ENCODE data around the gene HS6ST2.
A peak's percentile ranks its signal among the peaks of the same experiment; 100 is the strongest.

HS6ST2 gene

DNA sequence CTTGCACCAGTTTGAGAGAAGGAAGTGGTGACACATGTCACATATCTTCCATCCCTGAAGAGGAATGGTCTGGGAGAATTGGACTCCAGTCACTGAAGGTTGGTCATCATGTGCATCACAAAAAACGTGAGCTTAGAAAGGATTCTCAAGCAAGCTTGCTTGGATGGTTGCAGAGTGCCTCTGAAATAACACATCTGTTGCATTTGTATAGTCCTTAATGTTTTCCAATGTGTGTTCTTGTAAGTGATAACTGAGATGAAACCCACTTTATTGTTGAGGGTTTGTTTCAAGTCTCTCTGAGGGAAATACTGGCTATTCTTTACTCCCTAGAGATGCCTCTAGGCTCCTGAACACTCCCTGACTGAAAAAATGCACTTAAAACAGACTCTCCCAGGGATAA, 285.1 kb downstream of the HS6ST2 start:
- no peak for DNase-seq (ENCODE audit: low spot score)

GRCh38 chrX:132671229-132671641, 287.2 kb downstream of the HS6ST2 start:
- DNase-seq (ENCODE audit: low spot score): no peak

- no peak for DNase-seq (ENCODE audit: low spot score)
These were observed 289.3 kb downstream of the HS6ST2 start for GRCh38 chrX:132669142-132669541.

DNA sequence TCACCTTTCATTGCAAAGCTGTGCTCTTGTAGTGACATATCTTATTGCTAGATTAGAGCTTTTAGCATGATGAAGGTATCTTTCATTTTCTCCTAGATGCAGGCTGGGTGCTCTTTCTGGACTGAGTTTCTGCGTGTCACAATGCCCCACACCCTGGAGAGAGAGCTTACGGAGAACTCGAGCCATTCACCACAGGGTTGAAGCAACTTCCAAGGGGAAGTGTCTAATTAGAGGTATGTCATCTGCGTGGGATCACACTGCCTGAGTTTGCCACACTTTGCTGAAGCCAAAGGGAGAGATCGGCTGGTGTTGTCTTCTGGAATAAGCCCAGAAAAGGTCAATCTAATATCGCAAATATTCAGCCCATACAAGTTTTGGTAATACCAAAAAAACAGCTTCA, 290.3 kb downstream of the HS6ST2 start:
- no peak for DNase-seq (ENCODE audit: low spot score)

- peak; percentile 38 for DNase-seq (ENCODE audit: low spot score)
These were observed 292.8 kb downstream of the HS6ST2 start for GRCh38 chrX:132665676-132666075.

- DNase-seq (ENCODE audit: low spot score): no peak
These were observed 294.2 kb downstream of the HS6ST2 start for GRCh38 chrX:132664273-132664672.

GRCh38 chrX:132662844-132663243, 295.6 kb downstream of the HS6ST2 start:
- no peak for DNase-seq (ENCODE audit: low spot score)

DNA sequence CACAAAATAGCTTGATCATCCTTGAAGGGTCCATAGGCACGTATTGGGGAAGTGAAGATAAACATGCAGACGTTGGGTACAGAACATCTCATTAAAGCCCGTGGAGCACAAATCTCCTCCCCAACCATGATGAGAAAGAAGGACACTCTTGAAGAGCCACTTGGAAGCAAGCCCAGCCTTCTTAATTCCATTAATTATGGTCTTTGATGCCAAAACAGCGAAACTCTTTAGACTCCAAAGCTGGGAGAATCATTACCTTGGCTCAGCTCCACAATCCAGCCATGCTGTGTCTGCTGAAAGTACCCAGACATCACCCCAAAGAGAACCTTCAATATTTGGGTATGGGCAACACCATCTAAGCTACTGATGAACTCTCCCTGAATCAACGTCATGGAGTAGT, 300.6 kb downstream of the HS6ST2 start:
- no peak for DNase-seq (ENCODE audit: low spot score)

GRCh38 chrX:132652871-132653270, 305.6 kb downstream of the HS6ST2 start:
- no peak for DNase-seq (ENCODE audit: low spot score)

- DNase-seq (ENCODE audit: low spot score): peak; percentile 2
These were observed 306.9 kb downstream of the HS6ST2 start for GRCh38 chrX:132651421-132652086.

DNA sequence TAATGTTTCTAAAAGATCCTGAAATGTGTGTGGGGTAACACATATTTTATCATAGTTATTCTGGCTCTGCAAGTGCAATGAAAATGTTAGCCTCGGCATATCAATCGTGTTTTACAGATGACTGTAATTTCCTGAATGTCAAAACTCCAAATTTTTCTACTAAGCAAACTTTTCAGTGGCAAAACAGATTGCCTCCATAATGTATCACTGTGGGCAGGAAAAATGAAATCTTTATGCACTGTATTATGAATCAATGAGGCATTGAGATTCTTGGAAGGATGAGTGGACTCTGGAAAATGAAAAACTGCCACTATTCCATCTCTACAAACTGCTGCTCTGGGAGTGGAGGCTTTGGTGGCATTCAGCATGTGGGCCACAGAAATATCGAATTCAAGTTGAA, 309.5 kb downstream of the HS6ST2 start:
- DNase-seq (ENCODE audit: low spot score): no peak

DNA sequence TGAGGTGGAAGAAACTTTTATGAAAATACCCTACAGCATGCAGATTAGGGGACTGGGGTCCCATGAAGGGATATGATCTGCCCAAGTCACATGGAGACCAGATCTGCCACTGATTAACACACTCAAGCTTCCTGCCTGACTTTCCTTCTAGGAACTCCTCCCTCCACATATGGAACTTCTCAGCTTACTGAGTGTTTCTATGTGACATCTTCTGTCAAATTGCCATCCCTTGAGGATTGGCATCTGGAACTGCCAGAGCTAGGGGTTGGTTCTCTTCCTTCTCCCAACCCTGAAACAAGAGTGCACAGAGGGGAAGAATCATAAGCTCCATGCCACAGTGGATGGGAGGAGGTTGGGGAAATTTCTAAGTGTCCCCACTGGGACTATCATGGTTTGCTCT, 319.0 kb downstream of the HS6ST2 start:
- DNase-seq (ENCODE audit: low spot score): no peak

DNA sequence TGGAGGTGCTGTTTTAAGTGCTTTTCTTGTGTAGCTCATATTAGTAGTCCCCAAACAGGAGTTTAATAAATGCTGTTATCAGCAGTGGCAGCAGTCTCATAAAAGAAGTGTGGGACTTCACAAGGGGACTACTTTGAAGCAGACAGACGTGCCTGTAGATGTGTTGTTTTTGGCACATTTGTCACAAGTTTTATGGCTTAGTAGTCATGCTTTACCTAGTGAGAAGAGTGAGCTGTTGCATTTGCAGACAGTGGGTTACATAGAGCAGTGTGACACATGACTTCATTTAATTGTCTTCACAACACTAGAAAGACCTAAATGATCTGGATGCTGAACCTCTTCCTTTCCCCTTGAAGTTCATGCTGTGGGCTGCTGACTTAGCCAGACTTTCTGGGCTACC, 320.1 kb downstream of the HS6ST2 start:
- DNase-seq (ENCODE audit: low spot score): no peak

GRCh38 chrX:132636080-132636479, 322.3 kb downstream of the HS6ST2 start:
- DNase-seq (ENCODE audit: low spot score): no peak

DNA sequence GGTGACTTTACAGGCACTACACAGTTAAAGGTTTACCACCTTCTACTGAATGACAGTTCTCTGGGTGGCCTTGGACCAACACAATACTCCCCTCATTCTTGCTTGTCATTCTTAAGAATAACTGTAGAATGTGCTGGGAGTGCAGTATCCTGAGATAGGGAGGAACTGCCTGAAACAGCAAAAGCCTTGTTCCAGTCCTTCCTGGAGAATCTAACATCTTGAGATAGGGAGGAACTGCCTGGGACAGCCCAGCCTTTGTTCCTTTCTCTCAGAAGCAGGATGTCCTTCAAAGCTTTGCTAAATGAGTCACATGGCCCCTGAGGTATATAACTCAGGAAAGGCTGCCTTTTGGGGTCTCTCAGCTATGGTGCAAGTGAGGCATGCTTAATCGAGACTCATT, 323.9 kb downstream of the HS6ST2 start:
- no peak for DNase-seq (ENCODE audit: low spot score)

- peak; percentile 16 for DNase-seq (ENCODE audit: low spot score)
These were observed 326.7 kb downstream of the HS6ST2 start for GRCh38 chrX:132631579-132632232.

- no peak for DNase-seq (ENCODE audit: low spot score)
These were observed 334.0 kb downstream of the HS6ST2 start for GRCh38 chrX:132624466-132624865.

DNA sequence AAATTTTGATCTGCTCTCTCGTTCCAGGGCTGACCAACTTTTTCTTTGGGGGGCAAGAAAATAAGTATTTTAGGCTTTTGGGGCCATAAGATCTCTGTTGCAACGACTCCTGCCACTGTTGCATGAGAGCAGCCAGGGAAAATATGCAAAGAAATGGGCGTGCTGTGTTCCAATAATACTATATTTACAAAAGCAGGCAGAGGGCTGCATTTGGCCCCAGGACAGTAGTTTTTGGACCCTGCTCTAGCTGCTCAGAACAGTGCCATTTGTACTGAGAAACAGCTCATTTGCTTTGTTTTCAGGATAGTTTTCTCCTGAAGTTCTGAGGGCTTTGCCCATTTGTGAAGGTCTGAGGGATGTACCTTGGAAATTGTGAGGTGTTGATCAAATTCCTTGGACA, 334.5 kb downstream of the HS6ST2 start:
- DNase-seq (ENCODE audit: low spot score): no peak

DNA sequence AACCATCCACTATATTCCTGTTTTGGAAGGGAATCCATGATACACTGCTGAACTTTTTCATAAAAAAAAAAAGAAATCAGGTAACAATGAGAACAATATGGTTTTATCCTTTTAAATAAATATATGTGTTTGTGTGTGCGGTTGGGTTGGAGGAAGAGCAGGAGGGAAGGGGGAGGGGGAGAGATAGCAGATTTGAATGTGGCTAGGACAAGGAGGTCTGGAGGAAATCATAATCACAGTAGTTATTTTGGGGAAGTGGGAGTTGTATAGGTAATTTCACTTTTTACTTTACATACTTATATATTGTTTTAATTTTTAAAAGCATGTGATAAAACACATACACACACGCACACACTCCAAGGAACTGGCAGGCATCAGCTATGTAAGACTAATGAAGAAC, 335.1 kb downstream of the HS6ST2 start:
- DNase-seq (ENCODE audit: low spot score): no peak

DNA sequence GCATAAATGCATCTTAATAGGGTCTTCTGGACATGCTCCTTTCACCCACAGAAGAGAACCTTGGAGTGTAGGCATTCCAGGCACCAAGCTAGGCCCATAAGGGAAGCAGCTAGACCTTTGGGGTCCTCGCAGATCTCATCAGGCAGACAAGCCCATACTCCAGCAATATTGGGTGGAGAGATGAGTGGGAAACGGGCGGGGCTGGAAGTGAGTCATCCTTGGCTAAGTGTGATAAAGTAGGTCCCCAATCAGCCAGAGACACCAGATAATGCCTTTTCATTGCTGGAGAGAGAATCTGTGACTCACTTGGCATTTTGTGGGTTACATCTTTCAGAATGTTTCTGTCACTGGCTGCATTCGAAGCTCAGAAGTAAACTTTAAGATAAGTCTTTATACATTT, 336.3 kb downstream of the HS6ST2 start:
- no peak for DNase-seq (ENCODE audit: low spot score)

DNA sequence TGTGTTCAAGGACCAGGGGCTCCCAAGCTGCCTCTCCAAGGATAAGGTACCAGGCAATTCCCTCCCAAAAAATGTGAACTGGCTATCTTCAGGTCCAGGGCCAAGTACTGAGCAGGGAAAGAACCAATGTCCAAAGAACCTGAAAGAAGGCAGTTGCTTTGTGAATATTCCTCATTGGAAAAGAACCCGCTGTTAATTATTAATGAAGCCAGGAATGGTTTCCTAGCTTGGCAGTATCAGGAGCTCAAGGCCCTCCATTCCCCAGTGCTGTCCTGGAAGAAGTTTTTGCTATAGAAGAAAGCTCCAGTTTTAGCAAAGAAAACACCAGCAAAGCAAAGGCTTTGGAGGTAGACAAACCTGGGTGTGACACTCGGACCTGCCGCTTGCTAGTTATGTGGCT, 339.6 kb downstream of the HS6ST2 start:
- no peak for DNase-seq (ENCODE audit: low spot score)

DNA sequence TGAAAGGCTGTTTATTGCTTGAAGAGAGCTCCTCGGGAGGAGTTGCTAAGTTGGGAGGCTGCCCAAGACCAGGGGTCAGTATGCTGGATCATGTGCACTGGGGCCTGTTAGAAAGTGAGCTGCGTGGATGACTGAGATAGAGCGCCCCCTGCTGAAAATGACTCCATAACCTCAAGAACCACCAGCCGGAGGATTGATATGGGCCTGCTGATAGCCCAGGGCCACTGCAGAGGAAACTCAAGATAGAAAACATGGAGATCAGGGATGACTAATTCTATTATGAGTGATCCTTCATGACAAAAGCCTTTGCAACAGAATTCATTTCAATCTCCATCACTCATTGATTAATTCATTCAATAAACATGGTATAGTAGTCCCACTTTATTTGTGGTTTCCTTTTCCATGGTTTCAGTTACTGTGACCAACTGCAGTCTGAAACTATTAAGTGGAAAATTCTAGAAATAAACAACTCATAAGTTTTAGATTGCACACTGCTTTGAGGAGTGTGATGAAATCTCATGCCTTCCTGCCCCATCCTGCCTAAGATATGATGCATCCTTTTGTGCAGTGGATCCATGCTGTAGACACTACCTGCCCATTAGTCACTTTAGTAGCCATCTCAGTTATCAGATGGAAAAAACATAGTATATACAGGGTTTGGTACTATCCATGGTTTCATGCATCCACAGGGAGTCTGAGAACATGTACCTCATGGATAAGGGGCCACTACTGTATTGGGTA, 342.9 kb downstream of the HS6ST2 start:
- peak; percentile 7 for DNase-seq (ENCODE audit: low spot score)

DNA sequence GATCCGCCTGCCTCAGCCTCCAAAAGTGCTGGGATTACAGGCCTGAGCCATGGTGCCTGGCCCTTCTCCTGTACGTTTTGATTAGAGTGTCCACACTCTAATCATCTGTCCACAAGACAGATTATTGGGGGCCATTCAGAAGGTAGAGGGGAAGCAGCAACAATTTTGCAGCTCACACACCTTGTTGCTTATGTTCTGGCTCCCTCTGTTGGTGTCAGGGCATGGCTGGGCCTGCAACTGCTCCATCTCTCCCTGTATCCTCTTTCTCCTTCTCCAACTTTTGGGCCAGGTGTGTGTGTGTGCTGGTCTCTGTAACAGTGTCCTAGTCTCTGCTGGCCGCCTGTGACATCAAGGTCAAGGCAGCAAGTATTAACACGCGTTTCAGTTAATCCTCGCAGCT, 344.1 kb downstream of the HS6ST2 start:
- peak; percentile 7 for DNase-seq (ENCODE audit: low spot score)
